HG02610 (cell line): ENCODE data around the gene KDM5B.
"Not testable (repeated sequence)": the region's sequence is repeated elsewhere in the genome, so short reads cannot be mapped to it uniquely, and the experiment has no call there.

ENCODE experiments used
- ATAC-seq: cut with Tn5 transposase; IDR thresholded peaks from one replicate; pipeline ENCODE4 v1.9.1; 2021; ENCODE audit warnings: mild to moderate bottlenecking, moderate library complexity; ENCODE audit not compliant: unreplicated experiment

KDM5B gene

GRCh38 chr1:202807926-202808757 lies at the start of gene KDM5B:
KDM5B (minus strand) TSS chr1:202808421; CDS start chr1:202808305, 116 bp downstream.
- no peak for ATAC-seq

- ATAC-seq = no peak
Observed at GRCh38 chr1:202857136-202857610, 49.0 kb upstream of the KDM5B start.

- no peak for ATAC-seq
Observed at GRCh38 chr1:202856014-202856413, 47.8 kb upstream of the KDM5B start.

DNA sequence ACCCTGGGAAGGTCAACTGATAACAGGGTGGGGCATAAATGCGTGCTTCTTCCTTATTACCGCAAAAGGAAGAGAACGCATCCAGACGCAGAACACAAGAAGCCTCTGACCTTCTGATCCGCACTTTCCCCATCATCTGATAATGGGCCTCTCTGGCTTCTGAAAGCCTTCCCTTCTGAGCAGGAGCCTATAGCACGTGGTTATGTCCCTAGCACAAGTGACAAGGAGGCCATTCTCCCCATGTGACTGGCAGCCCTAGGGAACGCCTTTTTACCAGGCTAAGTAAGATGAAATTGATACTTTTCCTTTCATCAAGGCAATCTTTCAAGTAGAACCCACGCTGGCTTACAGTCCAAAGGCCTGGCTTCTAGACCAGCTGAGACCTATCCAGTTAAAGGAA lies 46.6 kb upstream of the KDM5B start:
- ATAC-seq = no peak

GRCh38 chr1:202852163-202852904 lies 44.1 kb upstream of the KDM5B start:
- no peak for ATAC-seq

DNA sequence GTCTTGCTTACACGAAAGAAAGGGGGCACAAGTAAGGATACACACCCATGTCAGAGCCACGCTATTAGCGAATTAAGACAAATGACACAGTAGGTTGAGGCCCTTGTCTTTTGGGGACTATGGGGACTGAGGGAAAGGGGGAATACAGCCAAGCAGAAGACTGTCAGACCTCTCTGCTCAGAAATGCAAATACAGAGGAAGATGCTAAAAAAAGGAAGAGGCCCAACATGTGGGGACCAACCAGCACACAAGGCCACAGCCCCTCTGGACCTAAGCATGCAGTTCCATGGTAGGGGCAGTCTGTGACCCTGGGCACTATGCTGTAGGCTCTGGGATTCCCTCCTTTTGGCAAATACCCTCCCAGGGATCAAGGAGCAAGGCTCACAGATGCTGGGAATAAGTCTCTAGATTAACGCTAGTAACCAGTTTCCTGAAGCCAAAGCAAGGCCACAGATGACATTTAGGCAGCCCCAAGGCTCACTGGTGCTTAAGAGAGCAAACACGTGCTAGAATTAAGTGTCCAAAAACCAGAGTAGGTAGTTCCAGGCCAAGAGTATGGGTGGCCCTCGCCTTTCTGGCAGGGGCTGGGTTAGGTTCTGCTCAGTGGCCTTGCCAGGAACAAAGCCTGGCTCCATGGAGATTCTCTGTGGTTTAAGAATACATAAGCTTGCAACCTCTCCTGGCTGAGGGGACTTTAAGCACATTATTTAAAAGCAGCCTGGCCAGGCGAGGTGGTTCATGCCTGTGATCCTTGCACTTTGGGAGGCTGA lies 42.6 kb upstream of the KDM5B start:
- no peak for ATAC-seq

GRCh38 chr1:202848191-202848542 lies 39.9 kb upstream of the KDM5B start:
- ATAC-seq = peak; percentile 76

- ATAC-seq = no peak
Observed at GRCh38 chr1:202844935-202845334, 36.7 kb upstream of the KDM5B start.

DNA sequence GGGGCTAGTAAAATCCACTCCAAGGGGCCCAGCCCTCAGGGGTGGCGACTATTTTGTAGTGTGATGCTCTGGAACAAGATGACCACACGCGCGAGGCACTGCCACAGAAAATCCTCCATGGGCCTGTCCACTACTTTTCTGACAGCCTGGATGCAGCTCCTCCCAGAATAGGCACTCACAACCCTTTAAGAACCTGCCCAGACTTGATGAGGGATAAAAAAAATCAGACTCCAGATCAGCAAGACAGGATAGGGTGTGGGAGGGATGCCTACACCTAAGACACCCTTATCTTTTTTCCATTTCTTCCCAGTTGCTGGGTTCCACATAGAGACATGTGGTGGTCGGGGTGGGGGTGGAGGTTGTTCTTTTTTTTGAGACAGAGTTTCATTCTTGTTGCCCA lies 36.0 kb upstream of the KDM5B start:
- no peak for ATAC-seq

GRCh38 chr1:202843081-202843480 lies 34.9 kb upstream of the KDM5B start:
- no peak for ATAC-seq

DNA sequence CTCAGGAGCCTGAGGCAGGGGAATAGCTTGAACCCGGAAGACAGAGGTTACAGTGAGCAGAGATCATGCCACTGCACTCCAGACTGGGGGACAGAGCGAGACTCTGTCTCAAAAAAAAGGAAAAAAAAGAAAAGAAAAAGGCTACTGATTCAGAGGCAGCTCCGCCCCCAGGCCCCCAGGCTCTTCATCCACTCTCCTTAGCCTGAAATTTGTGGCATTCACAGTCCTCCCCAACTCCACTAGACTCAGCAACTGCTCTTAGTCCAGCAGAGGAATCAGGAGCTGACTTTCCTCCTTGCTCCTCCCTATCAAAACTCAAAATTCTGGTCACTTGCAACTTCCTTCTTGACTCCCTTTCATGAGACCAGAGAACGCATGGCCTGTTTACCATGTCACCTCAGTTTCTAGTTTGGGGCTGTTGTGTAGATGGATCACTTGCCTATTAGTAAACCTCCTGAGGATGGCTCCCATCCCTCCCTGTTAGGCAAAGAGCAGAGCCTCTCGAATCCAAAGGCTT lies 29.6 kb upstream of the KDM5B start:
- no peak for ATAC-seq

DNA sequence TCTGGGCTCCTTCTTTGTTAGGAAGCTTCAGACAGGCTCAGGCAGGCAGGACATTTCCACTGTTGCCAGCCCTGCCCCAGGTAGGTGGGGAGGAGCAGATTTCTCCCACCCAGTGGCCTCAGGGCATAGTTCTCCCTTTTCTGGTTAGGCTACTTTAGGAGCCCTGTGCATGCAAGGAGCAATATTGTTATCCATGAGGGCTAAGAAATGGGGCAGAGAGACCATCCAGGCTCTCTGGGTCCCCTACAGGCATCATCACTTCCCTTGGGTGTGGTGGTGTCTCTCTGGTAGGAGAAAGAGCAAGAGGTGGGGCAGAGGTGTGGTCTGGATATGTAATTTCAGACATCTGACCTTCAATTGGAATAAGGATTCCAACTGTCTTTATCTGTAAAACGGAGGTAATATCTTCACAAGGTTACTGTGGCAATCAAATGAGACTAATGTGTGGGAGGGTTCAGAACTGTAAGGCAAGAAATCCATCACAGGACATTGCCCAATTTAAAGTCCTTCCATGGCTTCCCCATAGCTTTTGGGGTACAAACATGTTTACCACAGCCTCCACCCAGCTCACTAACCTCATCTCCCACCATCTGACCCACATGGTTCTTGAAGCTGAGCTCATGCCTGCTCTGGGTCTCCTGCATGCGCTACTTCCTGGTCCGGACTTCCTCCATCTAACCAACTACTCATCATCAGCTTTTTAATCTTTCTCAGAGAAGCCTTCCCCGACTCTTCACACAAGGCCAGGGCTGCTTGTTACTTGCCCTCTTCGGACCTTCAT lies 28.6 kb upstream of the KDM5B start:
- no peak for ATAC-seq

GRCh38 chr1:202835548-202836072 lies 27.4 kb upstream of the KDM5B start:
- ATAC-seq = no peak

GRCh38 chr1:202834771-202835547 lies 26.7 kb upstream of the KDM5B start:
- no peak for ATAC-seq

DNA sequence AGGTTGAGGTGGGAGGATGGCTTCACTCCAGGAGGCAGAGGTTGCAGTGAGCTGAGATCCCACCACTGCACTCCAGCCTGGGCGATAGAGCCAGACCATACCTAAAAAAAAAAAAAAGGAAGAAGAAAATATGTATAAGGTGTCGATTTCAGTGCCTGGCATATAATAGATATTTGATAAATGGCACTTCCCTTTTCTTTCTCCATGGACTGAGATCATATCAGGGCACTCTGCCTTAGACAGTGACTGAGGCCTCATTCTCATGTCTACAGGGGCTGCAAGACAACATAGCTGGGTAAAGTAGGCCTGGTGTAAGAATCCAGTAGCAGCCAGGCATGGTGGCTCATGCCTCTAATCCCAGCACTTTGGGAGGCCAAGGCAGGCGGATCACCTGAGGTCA lies 23.7 kb upstream of the KDM5B start:
- ATAC-seq = no peak

- ATAC-seq = not testable (repeated sequence)
Observed at GRCh38 chr1:202829223-202829622, 21.0 kb upstream of the KDM5B start.

- no peak for ATAC-seq
Observed at GRCh38 chr1:202825748-202826147, 17.5 kb upstream of the KDM5B start.

DNA sequence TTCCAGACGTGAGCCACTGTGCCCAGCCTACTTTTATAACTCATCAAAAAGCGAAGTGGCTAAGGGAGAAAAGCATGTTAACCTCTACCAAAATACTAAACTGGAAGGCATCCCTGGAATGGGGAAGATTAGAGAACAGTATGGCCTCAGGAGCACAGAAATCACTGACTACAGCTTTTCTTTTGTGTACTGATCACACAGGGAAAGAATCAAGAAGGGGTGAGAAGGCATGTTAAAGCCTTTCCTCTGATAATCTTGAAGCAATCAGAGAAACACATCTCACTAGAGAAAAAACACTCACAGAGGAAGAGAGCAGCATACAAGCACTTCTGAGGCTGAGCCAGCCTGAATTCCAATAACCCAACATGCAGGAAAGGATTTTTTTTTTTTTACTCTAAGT lies 13.2 kb upstream of the KDM5B start:
- no peak for ATAC-seq

DNA sequence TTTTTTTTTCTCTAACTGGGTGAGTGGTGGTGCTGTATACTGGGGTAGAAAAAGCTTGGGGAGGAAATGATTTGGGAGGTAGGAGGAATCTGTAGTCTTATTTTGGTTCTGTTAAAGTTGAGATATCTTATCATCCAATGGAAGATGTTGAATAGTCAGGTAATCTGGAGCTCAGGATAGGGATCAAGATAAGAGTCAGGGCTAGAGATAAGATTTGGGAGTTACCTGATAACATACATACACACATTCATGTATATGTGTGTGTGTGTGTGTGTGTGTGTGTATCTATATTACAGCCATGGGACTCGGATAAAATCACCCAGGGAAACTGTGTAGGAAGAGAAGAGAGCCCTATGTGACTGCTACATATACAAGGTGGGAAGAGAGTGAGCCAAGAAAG lies 10.6 kb upstream of the KDM5B start:
- ATAC-seq = no peak
